ENCODE data around the gene UBE2E2.
A peak's percentile ranks its signal among the peaks of the same experiment; 100 is the strongest.

UBE2E2 gene

DNA sequence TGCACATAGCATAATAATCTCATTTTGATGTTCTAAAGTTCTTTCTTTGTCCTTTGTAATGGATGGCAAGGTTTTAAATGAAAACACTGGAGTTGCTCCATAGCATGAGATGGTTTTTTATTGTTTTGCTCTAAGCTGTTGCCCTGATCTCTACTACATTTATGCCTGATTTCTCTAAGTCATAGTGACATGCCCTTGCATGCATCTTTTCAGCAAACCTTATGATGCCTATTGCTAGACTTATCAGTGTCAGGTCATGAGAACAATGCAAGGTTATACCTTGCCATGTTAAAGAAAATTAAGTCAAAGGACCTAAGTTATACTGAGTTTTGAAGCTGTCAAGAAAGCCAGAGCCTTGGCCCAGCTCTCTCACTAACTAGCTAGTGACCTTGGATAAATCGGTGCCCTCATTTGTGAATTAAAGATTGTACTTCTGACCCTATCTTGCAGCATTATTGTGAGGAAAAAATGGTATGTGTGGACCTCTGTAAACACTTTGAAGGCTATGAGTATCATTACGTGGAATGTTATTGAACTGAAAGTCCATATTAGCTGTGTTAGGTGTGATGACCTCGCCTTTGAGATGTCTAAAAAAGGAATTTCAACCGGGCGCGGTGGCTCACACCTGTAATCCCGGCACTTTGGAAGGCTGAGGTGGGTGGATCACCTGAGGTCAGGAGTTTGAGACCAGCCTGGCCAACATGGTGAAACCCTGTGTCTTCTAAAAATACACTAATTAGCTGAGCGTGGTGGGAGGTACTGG, 346.2 kb downstream of the UBE2E2 start:
- no peak for FAIRE-seq

DNA sequence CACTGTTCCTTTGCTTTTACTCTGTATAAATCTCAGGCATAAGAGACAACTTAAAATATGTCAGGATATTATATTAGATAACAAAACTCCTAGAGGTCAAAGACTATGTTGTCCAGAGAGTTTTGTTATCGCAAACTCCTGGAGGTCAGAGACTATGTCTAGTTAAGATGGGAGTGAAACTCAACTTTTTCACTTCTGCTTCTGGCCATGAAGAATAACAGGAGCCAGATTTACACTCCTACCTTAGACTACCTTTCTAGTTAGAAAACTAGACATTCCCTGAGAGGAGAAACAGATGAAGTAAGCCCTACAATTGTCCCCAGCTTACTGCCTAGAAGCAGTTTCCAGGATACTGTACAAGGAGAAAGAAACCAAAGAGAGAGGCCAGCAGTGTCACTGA, 347.3 kb downstream of the UBE2E2 start:
- no peak for FAIRE-seq

DNA sequence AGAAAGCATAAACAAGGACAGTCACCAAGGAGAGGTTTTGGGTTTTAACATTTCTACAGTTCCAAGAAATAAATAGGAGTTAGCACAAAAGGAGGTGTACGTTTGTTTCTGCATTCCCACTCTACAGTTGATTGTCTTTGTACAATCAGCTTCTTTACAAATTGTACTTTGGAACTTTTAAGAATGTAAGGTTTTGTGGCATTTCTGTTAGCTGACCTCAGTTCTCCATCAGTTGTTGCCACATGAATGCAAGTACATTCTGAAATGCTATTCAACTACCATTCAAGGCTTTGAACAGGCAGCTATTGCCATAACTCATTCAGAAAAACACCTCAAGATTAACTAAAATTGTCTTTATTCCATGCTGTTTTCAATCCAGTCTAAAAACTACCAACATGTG, 349.4 kb downstream of the UBE2E2 start:
- FAIRE-seq: no peak

DNA sequence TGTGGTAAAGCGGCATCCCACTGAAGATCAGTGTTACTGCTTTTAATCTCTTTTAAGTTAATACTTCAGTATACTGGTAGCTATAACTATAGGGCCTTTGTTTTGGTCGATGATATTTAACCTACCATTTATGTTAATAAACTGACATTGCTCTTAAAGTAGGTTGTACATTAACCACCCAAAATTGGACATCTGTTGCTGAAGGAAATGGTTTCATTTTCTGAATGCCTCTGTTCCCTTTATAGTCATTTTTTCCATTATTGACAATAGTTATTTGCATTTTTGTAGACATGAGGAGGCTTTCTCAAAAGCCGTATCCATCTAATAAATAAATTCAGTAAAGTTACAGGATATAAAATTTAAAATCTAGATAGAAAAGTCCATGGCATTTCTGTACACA, 350.2 kb downstream of the UBE2E2 start:
- peak; percentile 60 for FAIRE-seq

DNA sequence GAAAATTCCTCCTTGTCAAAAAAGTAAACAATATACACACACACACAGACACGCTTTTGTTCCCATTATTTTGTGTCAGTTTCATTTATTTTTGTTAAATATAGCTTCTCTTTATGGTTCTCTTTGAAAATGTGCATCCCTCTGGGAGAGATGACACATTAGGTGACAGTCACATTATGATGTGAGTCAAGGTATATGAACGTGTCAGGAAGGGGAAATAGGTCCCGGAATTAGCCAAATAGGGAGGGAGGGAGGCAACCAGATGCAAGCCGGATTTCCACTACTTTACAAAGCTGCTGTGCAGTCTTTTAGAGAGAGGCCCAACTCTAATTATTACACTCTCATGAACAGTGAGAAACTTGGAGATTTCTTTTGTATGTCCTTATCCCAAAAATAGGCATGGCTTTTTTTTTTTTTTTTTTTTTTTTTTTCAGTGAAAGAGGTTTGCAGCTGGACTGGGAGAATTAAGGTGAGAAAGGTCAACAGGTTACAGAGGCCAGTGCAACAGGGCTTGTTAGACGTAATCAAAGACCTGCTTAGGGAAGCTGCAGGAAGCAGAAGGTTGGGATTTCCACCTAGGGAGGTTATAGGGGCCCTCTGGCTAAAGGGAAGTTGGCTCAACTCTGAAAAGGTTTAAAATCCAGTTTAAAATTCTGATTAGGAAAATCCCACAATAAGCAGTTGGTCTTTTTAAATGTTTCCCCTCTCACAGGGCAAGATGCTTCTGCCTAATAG, 362.1 kb downstream of the UBE2E2 start:
- no peak for FAIRE-seq

DNA sequence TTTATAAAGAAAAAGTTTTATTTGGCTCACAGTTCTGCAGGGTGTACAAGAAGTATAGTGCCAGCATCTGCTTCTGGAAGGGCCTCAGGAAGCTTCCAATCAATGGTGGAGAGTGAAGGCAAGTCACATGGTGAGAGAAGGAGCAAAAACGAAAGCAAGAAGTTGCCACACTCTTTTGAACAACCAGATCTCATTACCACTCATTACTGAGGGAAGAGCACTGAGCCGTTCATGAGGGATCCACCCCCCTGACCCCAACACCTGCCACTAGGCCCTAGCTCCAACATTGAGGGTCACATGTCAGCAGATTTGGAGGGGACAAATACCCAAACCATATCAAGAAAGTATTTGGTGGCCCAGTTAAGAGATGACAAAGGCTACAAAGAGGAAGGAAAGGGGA, 363.4 kb downstream of the UBE2E2 start:
- no peak for FAIRE-seq

DNA sequence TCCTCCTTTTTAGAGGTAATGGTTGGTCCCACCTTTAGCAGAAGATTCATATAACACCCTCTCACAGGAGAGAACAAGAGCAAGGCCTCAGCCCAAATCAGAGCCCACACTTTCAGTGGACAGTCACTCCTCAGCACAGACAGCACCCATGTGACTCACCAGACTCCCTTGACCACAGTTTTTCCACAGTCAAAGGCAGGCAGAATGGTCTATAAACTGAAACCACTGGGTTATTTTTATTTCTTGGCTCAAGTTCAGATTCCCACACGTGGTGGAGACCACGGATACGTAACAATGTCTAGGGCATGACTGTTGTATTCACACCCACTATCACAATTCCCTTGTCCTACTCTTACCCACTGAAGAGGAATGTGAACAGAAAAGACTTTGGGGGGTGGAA, 364.8 kb downstream of the UBE2E2 start:
- FAIRE-seq: no peak

DNA sequence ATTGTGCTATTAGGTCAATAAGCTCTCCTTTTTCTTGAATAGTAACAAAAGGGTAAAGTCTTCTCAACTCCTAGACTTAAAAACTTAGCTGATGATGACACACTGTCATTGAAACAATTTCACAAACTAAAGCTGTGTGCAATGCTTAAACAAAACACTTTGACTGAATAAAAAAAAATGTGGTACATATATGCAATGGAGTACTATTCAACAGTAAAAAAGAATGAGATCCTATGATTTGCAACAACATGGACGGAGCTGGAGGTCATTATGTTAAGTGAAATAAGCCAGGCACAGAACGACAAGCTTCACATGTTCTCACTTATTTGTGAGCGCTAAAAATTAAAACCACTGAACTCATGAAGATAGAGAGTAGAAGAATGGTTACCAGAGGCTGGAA, 370.7 kb downstream of the UBE2E2 start:
- no peak for FAIRE-seq

DNA sequence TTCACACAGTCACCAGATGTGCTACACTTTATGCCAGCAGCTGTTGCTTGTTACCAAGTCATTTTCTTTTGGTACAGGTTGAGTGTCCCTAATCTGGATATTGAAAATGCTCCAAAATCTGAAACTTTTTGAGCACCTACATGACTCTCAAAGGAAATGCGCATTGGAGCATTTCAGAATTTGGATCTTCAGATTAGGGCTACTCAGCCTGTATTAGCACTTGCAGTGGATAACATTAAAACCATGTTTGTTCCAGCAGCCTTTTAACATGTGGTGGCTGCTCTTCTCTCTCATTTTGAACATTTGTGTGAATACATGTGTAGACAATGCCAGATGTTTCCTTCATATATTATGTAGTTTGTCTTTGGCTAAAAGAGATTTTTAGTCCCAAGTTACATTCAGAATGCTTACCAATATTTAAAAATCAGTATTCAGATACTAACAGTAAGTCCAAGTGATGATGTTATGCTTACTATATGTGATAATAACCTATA, 371.7 kb downstream of the UBE2E2 start:
- no peak for FAIRE-seq

DNA sequence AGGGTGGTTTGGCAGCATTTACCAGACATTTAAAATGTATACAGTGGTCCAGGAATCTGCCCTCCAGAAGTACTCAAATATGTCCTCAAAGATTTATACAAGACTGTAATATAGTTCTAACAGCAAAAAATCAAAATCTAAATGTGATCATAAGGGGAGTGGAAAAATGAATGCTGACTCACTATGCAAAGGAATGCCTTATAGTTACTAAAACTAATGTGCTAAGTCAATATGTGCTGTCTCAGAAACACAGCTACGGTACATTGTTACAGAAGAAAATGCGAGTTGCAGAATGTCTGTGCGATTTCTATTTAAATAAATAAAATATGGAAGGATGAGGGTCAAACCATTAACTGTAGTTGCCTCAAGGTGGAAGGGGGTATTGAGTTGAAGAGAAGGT, 372.6 kb downstream of the UBE2E2 start:
- FAIRE-seq: no peak

DNA sequence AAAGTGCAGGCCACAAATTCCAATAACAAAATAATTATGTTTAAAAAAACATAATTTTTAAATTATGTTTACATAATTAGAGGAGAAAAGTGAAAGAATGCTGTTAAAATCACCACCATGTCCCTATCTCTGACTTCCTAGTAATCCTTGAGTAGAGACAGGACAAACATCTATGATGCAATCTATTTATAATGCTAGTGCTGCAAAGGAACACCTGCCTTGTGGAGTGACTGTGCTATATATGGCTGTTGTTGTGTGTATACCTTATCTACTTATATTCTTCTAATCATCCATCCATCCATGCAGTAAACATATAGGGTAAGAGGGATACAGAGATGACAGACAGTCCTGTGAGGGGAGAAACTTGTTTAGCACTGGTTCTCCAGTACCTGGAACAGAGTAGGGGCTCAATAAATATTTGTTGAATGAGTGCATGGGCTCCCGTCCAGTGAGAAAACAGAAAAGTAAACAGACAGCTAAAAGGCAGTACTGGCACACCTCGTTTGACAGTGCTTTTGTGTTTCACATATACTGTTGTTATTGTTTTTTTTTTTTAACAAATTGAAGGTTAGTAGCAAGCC, 373.3 kb downstream of the UBE2E2 start:
- no peak for FAIRE-seq

DNA sequence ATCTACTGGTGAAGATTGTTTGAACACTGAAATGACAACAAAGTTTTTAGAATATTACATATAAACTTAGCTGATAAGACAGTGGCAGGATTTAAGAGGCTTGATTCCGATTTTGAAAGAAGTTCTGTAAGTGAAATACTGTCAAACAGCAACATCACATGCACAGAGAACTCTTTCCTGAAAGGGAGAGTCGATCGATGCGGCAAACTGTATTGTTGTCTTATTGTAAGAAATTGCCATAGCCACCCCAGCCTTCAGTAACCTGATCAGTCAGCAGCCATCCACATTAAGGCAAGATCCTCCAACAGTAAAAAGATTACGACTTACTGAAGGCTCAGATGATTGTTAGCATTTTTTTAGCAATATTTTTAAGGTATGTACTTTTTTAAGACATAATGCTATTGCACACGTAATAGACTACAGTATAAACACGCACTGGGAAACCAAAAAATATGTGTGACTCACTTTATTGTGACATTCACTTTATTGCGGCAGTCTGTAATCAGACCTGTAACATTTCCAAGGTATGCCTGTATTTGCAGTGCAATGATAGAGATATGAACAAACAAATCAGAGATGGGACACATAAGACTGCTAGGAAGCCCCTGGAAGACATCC, 377.1 kb downstream of the UBE2E2 start:
- no peak for FAIRE-seq

DNA sequence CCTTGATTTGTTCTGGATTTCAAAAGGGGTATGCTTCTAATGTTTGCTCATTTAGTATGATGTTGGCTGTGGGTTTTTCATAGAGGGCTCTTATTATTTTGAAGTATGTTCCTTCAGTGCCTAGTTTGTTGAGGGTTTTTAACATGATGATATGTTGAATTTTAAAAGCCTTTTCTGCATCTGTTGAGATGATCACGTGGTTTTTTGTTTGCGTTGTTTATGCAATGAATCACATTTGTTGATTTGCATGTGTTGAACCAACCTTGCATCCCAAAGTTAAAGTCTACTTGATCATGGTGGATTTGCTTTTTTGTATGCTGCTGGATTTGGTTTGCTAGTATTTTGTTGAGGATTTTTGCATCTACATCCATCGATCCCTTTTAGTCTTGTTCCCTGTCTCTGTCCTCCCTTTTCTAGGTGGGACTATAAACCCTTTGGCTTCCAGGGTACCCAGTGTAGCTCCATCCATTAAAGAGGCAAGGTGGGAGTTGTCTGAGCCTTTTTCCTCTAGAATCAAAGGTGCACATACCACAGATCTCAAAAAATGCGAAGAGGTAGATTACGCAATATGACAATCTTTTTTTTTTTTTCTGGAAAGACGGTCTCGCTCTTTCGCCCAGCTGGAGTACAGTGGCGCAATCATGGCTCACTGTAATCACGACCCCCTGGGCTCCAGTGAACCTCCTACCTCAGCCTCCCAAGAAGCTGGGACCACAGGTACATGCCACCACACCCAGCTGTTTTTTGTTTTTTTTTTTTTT, 381.0 kb downstream of the UBE2E2 start:
- FAIRE-seq: no peak

DNA sequence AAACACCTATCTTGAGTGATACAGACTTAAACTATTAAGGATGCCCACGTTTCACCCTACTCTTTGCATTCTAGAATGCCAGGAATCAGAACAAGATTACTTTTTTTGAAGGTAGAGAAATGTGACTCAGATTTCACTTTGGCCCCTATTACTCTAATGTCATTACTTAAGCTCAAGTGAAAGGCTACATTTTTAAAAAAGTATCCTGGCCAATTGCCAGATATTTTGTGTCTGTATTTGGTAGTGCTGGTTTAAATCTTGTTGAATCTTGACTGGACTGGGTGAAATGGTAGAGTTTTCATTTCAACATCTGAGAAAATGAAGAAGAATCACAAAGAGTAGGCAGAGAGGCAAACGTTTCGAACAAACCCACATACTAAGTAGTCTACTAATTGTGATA, 384.4 kb downstream of the UBE2E2 start:
- FAIRE-seq: no peak

DNA sequence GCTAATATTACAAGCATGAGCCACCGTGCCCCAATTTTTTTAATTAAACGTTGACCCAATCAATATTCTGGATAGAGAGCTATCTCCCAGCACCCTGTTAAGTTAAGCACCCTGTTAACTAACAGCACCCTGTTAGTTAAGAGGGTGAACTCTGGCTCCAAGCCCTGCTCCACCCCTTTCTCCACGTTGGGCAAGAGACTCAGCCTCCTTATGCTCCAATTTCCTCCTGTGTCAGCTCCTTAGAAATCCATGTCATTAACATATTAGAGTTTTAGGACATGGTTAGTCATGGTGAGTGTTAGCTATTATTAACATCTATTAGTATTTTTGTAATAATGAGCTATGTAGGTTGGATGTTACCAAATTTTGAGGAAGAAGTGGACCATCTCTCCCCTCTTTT, 385.4 kb downstream of the UBE2E2 start:
- FAIRE-seq: no peak

DNA sequence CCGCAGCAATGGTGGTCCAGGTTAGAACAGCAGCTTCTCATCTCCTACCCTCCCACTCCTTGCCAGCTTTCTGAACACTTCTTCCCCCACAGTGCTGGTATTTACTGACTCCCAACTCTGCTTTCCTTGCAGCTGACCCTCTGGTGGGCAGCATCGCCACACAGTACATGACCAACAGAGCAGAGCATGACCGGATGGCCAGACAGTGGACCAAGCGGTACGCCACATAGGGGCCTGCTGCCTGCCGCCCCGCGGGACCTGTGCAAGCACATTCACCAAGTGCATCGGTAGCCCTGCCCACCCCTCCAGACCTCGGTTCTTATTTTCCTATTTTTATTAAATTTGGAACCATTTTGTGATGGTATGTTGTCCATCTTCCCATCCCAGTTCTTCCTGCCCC, 386.5 kb downstream of the UBE2E2 start:
- FAIRE-seq: no peak

DNA sequence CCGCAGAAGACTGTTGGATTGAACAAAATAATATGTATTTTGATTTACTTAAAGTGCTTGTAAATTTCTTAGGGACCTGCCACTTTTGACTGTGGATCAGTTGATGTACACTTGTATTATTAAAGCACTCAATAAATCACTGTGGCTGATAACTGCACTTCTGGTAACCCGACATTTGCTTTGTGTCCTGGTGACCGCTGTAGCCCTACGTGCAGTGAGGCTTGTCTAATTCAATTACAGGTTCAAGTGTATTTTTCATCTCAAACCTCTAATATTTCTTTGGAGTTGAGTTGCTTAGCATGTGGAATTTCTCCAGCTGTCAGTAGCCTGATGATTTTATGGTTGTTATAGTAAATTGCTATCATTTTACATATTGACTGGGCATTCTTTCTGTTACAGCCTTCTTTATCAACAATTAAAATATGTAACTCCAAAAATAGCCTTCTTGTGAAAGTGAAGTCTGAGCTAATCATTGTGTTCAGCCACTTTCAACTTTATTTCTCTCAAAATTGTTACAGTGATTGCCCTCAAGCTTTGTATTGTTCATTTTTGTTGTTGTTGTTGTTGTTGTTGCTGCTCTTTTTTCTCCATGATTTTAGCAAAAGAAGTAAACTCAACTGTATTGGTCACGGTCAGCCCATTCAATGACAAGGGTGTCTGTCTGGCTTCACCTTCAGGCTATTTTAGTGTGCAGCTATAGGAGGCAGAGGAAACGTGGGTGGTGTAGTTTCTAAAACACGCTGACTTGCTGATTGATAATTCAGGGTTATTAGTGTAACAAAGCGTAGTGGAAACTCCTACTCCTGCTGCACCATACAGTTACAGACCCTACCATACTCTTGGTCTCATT, 387.5 kb downstream of the UBE2E2 start:
- no peak for FAIRE-seq

DNA sequence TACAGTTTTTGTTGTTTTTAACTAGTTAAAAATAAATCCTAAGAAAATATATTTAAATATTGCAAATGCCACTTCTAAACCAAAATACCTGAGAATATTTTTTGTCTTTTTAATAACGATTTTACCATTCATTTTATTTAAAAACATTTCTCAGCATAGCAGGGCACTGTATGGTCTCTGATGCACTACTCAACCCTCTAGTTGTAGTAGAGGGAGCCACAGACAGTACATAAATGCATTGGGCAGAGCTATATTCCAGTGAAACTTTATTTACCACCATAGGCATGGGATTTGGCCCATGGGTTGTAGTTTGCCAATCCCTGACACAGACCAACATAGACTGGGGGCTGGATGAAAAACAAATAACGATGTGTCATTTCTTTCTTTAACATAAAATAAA, 388.2 kb downstream of the UBE2E2 start:
- FAIRE-seq: no peak

DNA sequence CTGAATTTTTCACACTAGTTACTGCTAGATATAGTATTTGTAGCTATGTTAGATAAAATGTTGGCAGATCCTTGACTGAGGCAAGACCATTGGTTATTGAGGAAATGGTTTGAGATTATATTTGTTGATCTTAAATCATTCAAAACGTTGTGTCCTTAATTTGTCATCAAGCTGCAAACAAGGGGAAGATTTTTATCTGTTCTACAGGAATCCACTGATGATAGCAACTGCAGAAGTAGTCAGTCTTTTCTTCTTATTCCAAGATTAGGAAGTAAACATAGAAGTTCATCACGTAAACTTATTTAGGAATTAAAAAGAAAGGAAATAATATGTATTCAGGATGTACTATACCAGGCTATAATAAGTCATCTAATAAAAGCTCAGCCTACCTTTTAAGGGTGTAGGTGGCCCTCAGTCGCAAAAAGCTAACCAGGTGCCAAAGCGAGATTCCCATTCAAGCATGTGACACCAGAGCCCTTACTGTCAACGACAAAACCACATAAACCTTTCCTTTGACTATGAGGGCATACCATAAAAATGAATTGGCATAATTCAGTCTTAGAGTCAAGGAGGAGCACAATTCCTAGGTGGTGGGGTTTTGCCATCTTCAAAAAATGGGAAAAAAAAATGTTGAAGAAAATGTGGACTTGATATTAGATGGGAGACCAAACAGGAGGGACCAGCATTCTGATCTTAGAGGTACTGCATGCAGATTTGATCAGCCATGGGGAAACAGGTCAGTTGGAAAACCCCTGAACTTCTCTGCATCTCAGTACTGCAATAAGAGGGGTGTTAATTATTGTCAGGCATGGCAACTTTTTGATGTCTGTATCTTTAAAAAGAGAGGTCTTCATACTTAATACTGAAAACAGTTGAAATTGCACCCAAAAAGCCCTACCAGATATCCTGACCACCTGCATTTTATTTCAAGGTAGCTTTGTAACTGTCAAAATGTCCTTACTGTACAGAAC, 390.1 kb downstream of the UBE2E2 start:
- FAIRE-seq: no peak

DNA sequence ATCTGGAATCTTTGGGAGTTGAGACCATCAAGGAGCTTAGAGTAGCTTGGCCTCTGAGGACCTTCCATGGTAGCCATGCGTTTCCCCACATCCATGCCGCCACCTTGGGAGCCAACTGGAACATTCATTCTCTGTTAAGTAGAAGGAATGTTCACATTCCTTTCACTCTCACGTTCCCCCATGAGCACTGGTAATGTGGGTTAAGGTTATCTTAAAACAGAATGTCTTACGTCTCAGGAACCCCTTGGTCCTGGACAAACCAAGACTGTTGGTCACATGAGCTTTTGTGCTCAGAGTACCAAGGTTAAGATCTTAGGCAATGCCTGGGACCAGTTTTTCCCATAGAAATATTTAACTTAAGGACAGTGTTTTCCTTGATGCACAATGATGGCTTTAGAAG, 390.9 kb downstream of the UBE2E2 start:
- FAIRE-seq: no peak

All from colon (tissue), 2 donors.